Jurkat, Clone E6-1 (cell line): ENCODE data around the gene GP1BA.

Experiments
- DNase-seq: peaks from one replicate; pipeline ENCODE4 v3.0.0-alpha.2; 2011; ENCODE audit warnings: low read depth, low spot score
- H3K4me3 ChIP-seq: 2 replicates; pipeline ENCODE4 v1.5.1; 2011; ENCODE audit warnings: mild to moderate bottlenecking, low read length, control low read depth, moderate library complexity

The GP1BA gene

GRCh38 chr17:4967539-4968485, 35.7 kb downstream of the GP1BA start, which contains the start of gene SPAG7:
Gene SPAG7 (minus strand): TSS chr17:4967817. CDS start chr17:4967804, 13 bp downstream.
- peak within 1 kb of the TSS; percentile 71 for H3K4me3 ChIP-seq
- DNase-seq = peak; percentile 96

- no peak for DNase-seq
These were observed 36.5 kb downstream of the GP1BA start for GRCh38 chr17:4968486-4969046.

GRCh38 chr17:4969047-4969550, 37.0 kb downstream of the GP1BA start:
- peak overlapping the region; percentile 71; the same call in 1 of the 2 replicates for H3K4me3 ChIP-seq
- DNase-seq = no peak

More at GRCh38 chr17:4968486-4969046, 36.5 kb downstream of the GP1BA start:
- peak overlapping the region; percentile 71 for H3K4me3 ChIP-seq

- no peak overlapping the region for H3K4me3 ChIP-seq
- DNase-seq = no peak
These were observed 37.6 kb downstream of the GP1BA start for GRCh38 chr17:4969551-4970173.

GRCh38 chr17:4970273-4970672, 38.2 kb downstream of the GP1BA start:
- no peak for DNase-seq
- H3K4me3 ChIP-seq = no peak overlapping the region

DNA sequence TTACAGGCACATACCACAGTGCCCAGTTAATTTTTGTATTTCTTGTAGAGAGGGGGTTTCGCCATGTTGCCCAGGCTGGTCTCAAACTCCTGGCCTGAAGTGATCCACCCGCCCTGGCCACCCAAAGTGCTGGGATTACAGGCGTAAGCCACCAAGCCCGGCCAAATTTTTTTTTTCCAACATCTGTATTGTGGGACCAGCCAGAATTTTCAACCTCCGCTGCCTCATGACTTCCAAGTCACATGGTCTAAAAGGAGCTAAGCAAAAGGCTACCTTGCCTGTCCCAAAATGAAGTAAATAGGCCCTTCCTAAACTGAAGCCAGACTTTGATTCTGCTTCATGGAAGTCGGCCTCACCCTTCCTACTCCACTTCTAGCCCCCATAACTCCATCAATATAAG, 39.7 kb downstream of the GP1BA start:
- no peak for DNase-seq
- no peak overlapping the region for H3K4me3 ChIP-seq

- H3K4me3 ChIP-seq = no peak overlapping the region
- DNase-seq = no peak
These were observed 40.2 kb downstream of the GP1BA start for GRCh38 chr17:4972322-4972721.

GRCh38 chr17:4972752-4973151, 40.7 kb downstream of the GP1BA start:
- H3K4me3 ChIP-seq = no peak overlapping the region
- DNase-seq = no peak

GRCh38 chr17:4973256-4974114, 41.4 kb downstream of the GP1BA start:
- H3K4me3 ChIP-seq = no peak overlapping the region
- DNase-seq = no peak

DNA sequence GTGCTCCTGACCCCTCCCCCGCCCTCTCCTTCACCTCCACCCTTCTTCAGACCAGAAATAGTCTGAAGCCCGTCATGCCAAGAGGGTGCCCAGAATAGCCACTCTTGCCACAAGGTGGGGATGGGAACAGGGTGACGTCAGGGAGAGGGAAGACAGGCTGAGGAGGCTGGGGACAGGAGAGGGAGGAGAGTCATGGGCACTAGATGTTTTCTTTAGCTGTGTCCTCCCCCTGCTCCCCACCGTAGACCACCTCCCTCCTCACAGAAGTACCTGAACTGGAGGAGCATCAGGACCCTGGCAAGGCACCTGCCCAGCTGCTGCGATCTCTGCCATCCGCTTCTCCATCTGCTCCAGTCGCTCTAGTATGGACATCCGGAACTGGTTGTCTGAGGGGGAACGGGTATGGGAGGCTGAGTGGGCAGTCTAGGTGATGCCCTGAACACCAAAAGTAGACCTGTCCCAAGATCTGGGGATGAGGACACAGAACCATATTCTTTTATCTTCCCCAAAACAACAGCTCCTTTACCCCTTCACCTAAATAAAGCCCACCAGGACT, 42.1 kb downstream of the GP1BA start:
- H3K4me3 ChIP-seq = no peak overlapping the region

GRCh38 chr17:4978726-4979125, 46.6 kb downstream of the GP1BA start:
- no peak overlapping the region for H3K4me3 ChIP-seq
- DNase-seq = no peak

More for the DNA sequence above, 42.1 kb downstream of the GP1BA start:
- DNase-seq = no peak

DNA sequence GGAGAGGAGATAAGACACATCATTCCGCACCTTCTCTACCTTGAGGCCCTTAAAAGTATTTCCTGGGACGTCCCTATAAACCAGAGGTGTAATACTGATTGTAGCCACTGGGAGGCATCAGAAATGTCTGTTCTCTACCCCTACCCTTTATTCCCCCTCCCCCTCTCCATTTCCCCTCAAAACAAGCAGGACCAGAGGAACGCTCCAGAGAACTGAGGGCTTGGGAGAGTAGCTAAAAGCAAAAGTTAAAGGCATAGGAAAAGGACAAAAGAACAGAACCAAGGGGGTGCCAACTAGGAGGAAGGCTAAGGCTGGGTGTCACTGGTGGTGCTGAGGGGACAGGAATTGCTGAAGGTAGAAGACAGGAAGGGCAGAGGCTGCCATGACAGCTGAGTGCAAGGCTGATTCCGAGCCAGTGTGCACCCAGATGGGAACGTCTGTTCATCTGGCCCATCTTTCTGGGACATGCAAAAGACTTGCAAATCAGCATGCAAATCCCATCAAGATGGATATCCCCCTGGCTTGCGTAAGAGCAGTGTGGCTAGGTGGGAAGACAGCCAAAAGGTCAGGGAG, 48.7 kb downstream of the GP1BA start:
- no peak overlapping the region for H3K4me3 ChIP-seq
- DNase-seq = peak; percentile 81

DNA sequence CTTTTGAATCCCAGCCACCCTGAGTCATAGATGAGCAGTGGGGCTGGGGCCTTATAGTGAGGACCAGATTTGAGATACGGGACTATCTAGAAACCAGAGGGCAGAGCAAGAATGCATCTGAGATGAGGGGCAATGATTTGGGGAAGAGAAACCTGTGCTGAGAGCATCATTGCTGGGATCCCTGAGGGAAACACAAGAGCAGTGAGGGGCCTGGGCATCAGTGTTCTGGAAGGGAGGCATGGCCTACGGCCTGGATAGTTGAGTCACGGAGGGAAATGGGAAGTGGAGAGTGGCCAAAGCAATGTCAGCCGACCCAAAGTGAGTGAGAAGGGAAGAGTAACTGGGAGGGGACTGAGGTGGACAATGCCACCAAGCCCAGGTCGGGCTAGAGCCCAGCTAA, 50.2 kb downstream of the GP1BA start:
- no peak overlapping the region for H3K4me3 ChIP-seq
- DNase-seq = no peak
